EL (cell line): Measurements from ENCODE around the gene SYTL3.
A peak's percentile ranks its signal among the peaks of the same experiment; 100 is the strongest.
"Not testable (repeated sequence)": the region's sequence is repeated elsewhere in the genome, so short reads cannot be mapped to it uniquely, and the experiment has no call there.

Experiments used
- DNase-seq: peaks from one replicate; pipeline ENCODE4 v3.0.0-alpha.2; 2016

The SYTL3 gene

DNA sequence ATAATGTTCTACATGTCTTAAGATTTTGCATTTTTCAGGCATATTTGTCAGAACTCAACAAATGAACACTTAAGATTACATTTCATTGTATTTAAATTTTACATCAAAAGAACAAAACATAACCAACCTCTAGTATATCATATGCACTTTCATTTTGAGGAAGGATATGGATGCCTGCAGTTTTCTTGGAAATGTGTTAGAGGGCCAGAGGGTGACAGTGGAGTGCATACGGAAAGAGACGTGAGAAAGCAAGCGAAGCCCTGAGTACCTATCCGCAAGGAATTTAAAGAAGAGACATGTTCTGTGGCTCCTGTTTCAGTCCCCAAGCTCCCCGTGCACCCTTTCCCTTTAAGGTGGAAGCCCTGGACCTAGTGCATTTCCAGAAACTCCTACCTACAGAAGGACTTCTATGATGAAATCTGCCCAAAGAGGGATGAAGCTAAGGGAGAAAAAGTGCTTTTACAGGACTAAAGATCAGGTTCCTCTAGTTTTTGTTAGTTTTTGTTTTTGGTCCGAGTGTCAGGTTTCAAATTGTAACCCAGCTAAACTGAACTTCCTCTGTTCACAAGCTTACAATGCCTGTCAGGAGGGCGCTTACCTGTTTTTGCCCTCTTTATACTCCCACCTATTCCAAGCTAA is 130.5 kb downstream of the SYTL3 start:
- DNase-seq = no peak

- DNase-seq = no peak
Observed at GRCh38 chr6:158780988-158781691, 131.3 kb downstream of the SYTL3 start.

GRCh38 chr6:158781692-158782373 is 132.0 kb downstream of the SYTL3 start:
- DNase-seq = no peak

- no peak for DNase-seq
Observed at GRCh38 chr6:158782432-158783166, 132.7 kb downstream of the SYTL3 start.

- no peak for DNase-seq
Observed at GRCh38 chr6:158783167-158783450, 133.3 kb downstream of the SYTL3 start.

GRCh38 chr6:158783851-158784250 is 134.0 kb downstream of the SYTL3 start:
- DNase-seq = no peak

- DNase-seq = peak; percentile 76
Observed at GRCh38 chr6:158784505-158784904, 134.7 kb downstream of the SYTL3 start.

DNA sequence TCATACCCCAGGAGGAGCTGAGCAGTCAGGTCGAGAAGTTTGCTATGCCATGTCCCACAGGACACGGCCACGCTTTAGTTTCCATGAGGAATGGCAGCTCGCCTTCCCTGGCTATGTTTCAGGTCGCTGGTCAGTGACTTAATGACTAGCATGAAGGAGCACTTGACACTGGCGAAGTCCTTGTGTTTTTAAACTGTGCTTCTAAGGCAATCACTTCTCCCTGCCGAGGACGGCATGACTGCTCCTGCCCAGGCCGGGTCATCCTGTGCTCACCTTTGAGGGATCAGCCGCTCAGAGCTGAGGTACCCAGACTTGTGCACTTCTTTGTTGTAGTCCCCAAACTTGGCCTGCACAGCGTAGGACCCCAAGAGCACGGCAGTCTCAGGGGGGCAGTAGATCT is 135.2 kb downstream of the SYTL3 start:
- no peak for DNase-seq

- no peak for DNase-seq
Observed at GRCh38 chr6:158786645-158787304, 136.9 kb downstream of the SYTL3 start.

- DNase-seq = no peak
Observed at GRCh38 chr6:158787395-158787794, 137.5 kb downstream of the SYTL3 start.

GRCh38 chr6:158789115-158789917 is 139.5 kb downstream of the SYTL3 start:
- DNase-seq = no peak

DNA sequence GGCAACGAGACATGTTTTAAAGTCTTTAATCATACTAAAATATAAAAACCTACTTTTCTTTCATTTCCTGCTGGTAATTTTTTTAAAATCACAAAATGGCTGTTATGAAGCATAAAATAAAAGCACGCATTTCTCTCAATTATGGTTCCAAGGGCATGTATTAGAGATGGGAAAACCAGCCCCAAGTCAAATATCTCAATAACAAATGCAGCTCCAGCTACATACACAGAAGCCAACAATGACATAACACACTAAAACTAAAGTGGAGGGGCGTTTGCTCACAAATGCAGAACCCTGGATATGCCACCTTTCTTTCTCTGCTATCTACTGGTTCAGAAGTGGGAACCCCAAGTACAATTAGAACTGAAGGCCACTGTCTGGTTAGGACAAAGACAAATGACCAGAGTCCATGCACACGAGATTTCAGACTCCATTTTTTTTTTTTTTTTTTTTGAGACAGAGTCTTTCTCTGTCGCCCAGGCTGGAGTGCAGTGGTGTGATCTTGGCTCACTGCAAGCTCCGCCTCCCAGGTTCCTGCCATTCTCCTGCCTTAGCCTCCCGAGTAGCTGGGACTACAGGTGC is 141.5 kb downstream of the SYTL3 start:
- no peak for DNase-seq

DNA sequence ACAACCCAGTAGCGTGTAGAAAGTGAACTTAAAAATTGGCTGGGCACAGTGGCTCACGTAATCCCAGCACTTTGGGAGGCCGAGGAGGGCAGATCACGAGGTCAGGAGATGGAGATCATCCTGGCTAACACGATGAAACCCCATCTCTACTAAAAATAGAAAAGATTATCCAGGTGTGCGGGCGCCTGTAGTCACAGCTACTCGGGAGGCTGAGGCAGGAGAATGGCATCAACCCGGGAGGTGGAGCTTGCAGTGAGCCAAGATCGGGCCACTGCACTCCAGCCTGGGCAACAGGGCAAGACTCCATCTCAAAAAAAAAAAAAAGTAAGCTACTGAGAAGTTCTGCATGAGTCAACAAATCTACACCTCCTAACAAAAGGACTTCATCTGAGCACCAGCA is 142.7 kb downstream of the SYTL3 start:
- not testable (repeated sequence) for DNase-seq

- peak; percentile 57 for DNase-seq
Observed at GRCh38 chr6:158793432-158793831, 143.6 kb downstream of the SYTL3 start.

DNA sequence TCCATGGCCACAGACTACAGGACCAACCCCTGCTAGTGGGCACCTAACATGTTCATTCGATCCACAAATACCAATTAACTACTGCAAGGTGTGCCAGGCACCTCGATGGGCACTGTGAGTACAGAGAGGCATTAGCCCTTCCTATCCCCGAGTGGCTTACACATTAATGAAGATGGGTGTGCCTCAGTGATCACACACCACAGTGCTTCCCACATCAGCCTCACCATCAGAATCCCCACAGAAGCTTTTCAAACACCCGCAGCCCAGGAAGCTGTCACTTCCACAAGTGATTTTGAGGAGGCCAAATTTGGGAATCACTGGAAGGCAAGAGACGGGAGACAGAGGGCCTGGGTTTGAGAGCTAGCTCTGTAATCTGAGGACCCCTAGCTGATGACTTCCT is 145.7 kb downstream of the SYTL3 start:
- DNase-seq = no peak

- no peak for DNase-seq
Observed at GRCh38 chr6:158796353-158796752, 146.5 kb downstream of the SYTL3 start.

DNA sequence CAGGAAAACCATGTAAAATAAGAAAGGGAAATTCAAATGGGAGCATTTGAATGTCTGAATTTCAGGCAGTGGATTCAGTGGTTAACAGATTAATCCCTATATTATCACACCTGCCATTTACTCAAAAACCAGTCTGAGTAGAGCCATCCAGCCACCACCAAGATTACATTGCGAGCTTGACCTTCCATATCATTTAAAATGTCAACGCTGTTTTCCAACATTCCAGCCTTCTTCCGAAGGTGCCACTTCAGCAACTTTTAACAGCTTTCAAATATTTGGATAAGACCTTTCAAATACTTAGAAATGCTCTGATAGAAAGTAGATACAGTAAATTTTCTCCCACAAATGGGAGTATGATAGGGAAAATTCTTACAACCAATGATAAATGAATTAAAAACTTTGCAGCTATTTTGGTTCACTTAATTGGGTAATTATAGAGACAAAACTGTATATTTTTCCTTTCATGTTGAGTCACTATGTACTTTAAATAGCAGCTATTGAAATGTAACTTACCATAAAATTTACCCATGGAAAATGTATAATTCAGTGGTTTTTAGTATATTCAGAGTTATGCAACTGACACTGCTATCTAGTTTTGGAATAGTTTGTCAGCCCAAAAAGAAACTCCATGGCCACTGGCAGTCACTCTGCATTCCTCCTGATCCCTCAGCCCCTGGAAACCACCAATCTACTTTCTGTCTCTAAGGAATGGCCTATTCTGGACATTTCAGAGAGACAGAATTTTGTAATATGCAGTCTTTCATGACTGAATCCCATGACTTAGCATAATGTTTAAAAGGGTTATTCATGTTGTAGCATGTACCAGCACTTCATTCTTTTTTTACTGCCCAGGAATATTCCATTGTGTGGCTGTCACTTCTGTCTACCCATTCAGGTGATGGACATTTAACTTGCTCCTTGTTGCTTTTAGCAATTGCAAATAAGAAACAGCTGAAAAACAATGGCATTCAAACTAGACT is 147.8 kb downstream of the SYTL3 start:
- peak; percentile 38 for DNase-seq

DNA sequence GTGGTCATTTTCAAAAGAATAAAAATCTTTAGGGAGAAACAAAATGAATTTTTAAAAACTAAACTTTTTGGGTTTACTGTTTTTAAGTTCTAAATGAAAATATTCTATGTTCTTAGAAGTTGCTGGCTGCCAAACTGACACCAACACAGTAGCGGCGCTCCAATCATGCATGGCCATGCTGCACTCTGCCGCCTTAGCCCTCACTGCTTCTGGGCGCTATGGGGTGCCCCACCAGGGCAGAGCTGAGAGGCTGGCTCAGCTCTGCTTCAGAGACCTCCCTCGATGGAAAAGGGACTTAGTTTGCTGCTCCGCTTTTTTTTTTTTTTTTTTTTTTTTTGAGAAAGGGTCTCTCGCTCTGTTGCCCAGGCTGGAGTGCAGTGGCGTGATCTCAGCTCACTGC is 148.5 kb downstream of the SYTL3 start:
- no peak for DNase-seq

GRCh38 chr6:158799051-158799792 is 149.4 kb downstream of the SYTL3 start:
- peak; percentile 46 for DNase-seq
